Osteoblast (primary cell): ENCODE data around the gene WFDC10B. TPM values are rescaled to one million over a fixed set of nuclear protein-coding genes. Genes with fewer than 3 reads are reported as not detected.
A peak's percentile ranks its signal among the peaks of the same experiment; 100 is the strongest.

Experiments used
- DNase-seq: peaks from one replicate; pipeline ENCODE4 v3.0.0; 2011; ENCODE audit warnings: low spot score, mixed read lengths; ENCODE audit not compliant: insufficient read length; ENCODE audit errors: missing footprints
- H2AFZ ChIP-seq: 2 replicates; pipeline ENCODE4 v1.6.0; 2011; ENCODE audit warnings: mild to moderate bottlenecking, low read length
- H3K27ac ChIP-seq: 2 replicates; pipeline ENCODE4 v1.5.1; 2011; ENCODE audit warnings: mild to moderate bottlenecking, low read depth, low read length, moderate library complexity
- H3K27me3 ChIP-seq: 2 replicates; pipeline ENCODE4 v1.6.0; 2012; ENCODE audit warnings: mild to moderate bottlenecking, control low read depth, inconsistent platforms, low read length, moderate library complexity; ENCODE audit not compliant: insufficient read depth
- H3K36me3 ChIP-seq: 2 replicates; pipeline ENCODE4 v1.5.1; 2011; ENCODE audit warnings: mild to moderate bottlenecking, low read length, control low read depth, moderate library complexity; ENCODE audit not compliant: insufficient read depth
- H3K4me1 ChIP-seq: 2 replicates; pipeline ENCODE4 v1.5.1; 2011; ENCODE audit warnings: mild to moderate bottlenecking, low read length, control low read depth, moderate library complexity; ENCODE audit not compliant: insufficient read depth
- H3K4me2 ChIP-seq: 2 replicates; pipeline ENCODE4 v1.6.0; 2011; ENCODE audit warnings: mild to moderate bottlenecking, low read length; ENCODE audit not compliant: insufficient read depth
- H3K4me3 ChIP-seq: fragments of 200-600 bp; sonication (generic); 3 replicates; pipeline ENCODE4 v1.5.1; 2012; ENCODE audit warnings: mild to moderate bottlenecking, low read length, inconsistent platforms; ENCODE audit not compliant: insufficient read depth
- H3K79me2 ChIP-seq: 2 replicates; pipeline ENCODE4 v1.6.0; 2012; ENCODE audit warnings: mild to moderate bottlenecking, low read length, control low read depth, inconsistent platforms; ENCODE audit not compliant: insufficient read depth
- H3K9me3 ChIP-seq: 2 replicates; pipeline ENCODE4 v1.5.1; 2011; ENCODE audit warnings: low read depth, low read length, control low read depth
- H4K20me1 ChIP-seq: 2 replicates; pipeline ENCODE4 v1.6.0; 2012; ENCODE audit warnings: mild to moderate bottlenecking, low read length, control low read depth; ENCODE audit not compliant: insufficient read depth
- CTCF ChIP-seq: IDR thresholded peaks from 2 replicates; pipeline ENCODE4 v1.5.1; 2011; ENCODE audit warnings: mild to moderate bottlenecking, low read depth, low read length, moderate library complexity; ENCODE audit errors: extremely low read depth
- total RNA-seq: library from RNA; depleted of rRNA; stranded (reverse); fragments of >200 nt; gene quantifications from 2 replicates; pipeline ENCODE4 v1.2.3, GENCODE V29; 2012

WFDC10B gene
- total RNA-seq, result not detected in 2 replicates

- DNase-seq, result no peak
- no peaks in the 10 kb centered on the region for H3K79me2 ChIP-seq
- H3K4me1 ChIP-seq, result no peaks in the 10 kb centered on the region
- no peaks in the 10 kb centered on the region for H3K9me3 ChIP-seq
- H3K36me3 ChIP-seq, result no peaks in the 10 kb centered on the region
- no peaks in the 10 kb centered on the region for H4K20me1 ChIP-seq
- no peak for TF ChIP-seq CTCF
- H2AFZ ChIP-seq, result no peak within 1 kb of the TSS
- no peaks in the 10 kb centered on the region for H3K27me3 ChIP-seq
- H3K4me2 ChIP-seq, result no peak within 1 kb of the TSS
- no peak within 1 kb of the TSS for H3K4me3 ChIP-seq
- no peak within 1 kb of the TSS for H3K27ac ChIP-seq
These were observed at the start of gene WFDC10B for GRCh38 chr20:45704969-45705637. WFDC10B (minus strand) TSS chr20:45705019; CDS start chr20:45685992, 19,027 bp downstream.

- Histone ChIP-seq H3K79me2 (no peaks in the 10 kb centered on the region), H3K4me3 (no peak overlapping the region), H4K20me1 (no peaks in the 10 kb centered on the region), H3K4me2 (no peak overlapping the region), H3K27ac (no peak overlapping the region), H3K27me3 (peaks cover 9% of the 10 kb centered on the region), H3K9me3 (no peaks in the 10 kb centered on the region), H3K36me3 (no peaks in the 10 kb centered on the region), H3K4me1 (no peaks in the 10 kb centered on the region), H2AFZ (no peak overlapping the region)
- peak; percentile 81 for DNase-seq
- no peak for TF ChIP-seq CTCF
These were observed 47.9 kb upstream of the WFDC10B start for GRCh38 chr20:45752746-45753145.

- DNase-seq, result no peak
- no peaks in the 10 kb centered on the region for H3K36me3 ChIP-seq
- no peak overlapping the region for H3K4me2 ChIP-seq
- H2AFZ ChIP-seq, result no peak overlapping the region
- H3K27me3 ChIP-seq, result peaks cover 11% of the 10 kb centered on the region
- no peaks in the 10 kb centered on the region for H3K9me3 ChIP-seq
- no peak overlapping the region for H3K27ac ChIP-seq
- no peaks in the 10 kb centered on the region for H3K4me1 ChIP-seq
- H3K4me3 ChIP-seq, result no peak overlapping the region
- TF ChIP-seq CTCF, result no peak
- H3K79me2 ChIP-seq, result no peaks in the 10 kb centered on the region
- H4K20me1 ChIP-seq, result no peaks in the 10 kb centered on the region
These were observed 46.9 kb upstream of the WFDC10B start for GRCh38 chr20:45751721-45752120.

- no peak for TF ChIP-seq CTCF
- H3K79me2 ChIP-seq, result no peaks in the 10 kb centered on the region
- H2AFZ ChIP-seq, result no peak overlapping the region
- DNase-seq, result no peak
- H3K4me3 ChIP-seq, result no peak overlapping the region
- no peaks in the 10 kb centered on the region for H4K20me1 ChIP-seq
- peaks cover 9% of the 10 kb centered on the region for H3K27me3 ChIP-seq
- no peaks in the 10 kb centered on the region for H3K36me3 ChIP-seq
- no peaks in the 10 kb centered on the region for H3K4me1 ChIP-seq
- no peak overlapping the region for H3K4me2 ChIP-seq
- H3K27ac ChIP-seq, result no peak overlapping the region
- no peaks in the 10 kb centered on the region for H3K9me3 ChIP-seq
These were observed 40.2 kb upstream of the WFDC10B start for GRCh38 chr20:45745015-45745414.
